Femur (tissue), 1 donor: ENCODE data around the gene CNTFR.

Source experiments
- DNase-seq: peaks from one replicate; pipeline ENCODE4 v3.0.0-alpha.2; 2017

The CNTFR gene

GRCh38 chr9:34570809-34571480, 18.6 kb downstream of the CNTFR start:
- no peak for DNase-seq

- peak; percentile 53 for DNase-seq
Observed at GRCh38 chr9:34570376-34570775, 19.1 kb downstream of the CNTFR start.

- DNase-seq: no peak
Observed at GRCh38 chr9:34568774-34569173, 20.8 kb downstream of the CNTFR start.

- DNase-seq: no peak
Observed at GRCh38 chr9:34568133-34568532, 21.4 kb downstream of the CNTFR start.

GRCh38 chr9:34566972-34567371, 22.6 kb downstream of the CNTFR start:
- DNase-seq: no peak

- peak; percentile 70 for DNase-seq
Observed at GRCh38 chr9:34566322-34566721, 23.2 kb downstream of the CNTFR start.

- no peak for DNase-seq
Observed at GRCh38 chr9:34565856-34566255, 23.7 kb downstream of the CNTFR start.

- DNase-seq: no peak
Observed at GRCh38 chr9:34564617-34565016, 24.9 kb downstream of the CNTFR start.

- no peak for DNase-seq
Observed at GRCh38 chr9:34563262-34563661, 26.3 kb downstream of the CNTFR start.

- no peak for DNase-seq
Observed at GRCh38 chr9:34562135-34562745, 27.3 kb downstream of the CNTFR start.

- DNase-seq: no peak
Observed at GRCh38 chr9:34560599-34561214, 28.8 kb downstream of the CNTFR start.

- DNase-seq: peak; percentile 65
Observed at GRCh38 chr9:34559624-34560455, 29.7 kb downstream of the CNTFR start.

- peak; percentile 71 for DNase-seq
Observed at GRCh38 chr9:34558919-34559623, 30.5 kb downstream of the CNTFR start.

GRCh38 chr9:34558364-34558763, 31.2 kb downstream of the CNTFR start:
- DNase-seq: no peak

- DNase-seq: no peak
Observed at GRCh38 chr9:34557426-34558321, 31.9 kb downstream of the CNTFR start.

GRCh38 chr9:34556949-34557348, 32.6 kb downstream of the CNTFR start:
- no peak for DNase-seq

GRCh38 chr9:34555936-34556525, 33.5 kb downstream of the CNTFR start:
- peak; percentile 14 for DNase-seq

GRCh38 chr9:34555500-34555899, 34.0 kb downstream of the CNTFR start:
- peak; percentile 28 for DNase-seq

- peak; percentile 77 for DNase-seq
Observed at GRCh38 chr9:34555002-34555348, 34.5 kb downstream of the CNTFR start.

GRCh38 chr9:34554211-34555001, 35.1 kb downstream of the CNTFR start:
- DNase-seq: peak; percentile 41
